ENCODE measurements around the gene JAK3. TPM values are rescaled to one million over a fixed set of nuclear protein-coding genes. Genes with fewer than 3 reads are reported as not detected.
A peak's percentile ranks its signal among the peaks of the same experiment; 100 is the strongest.

JAK3 gene
- total and polyA plus RNA-seq, 2 of the 13 experiments (the other 11 are each of a cell fraction or from before 2014, with no cell fraction given): 3.4 to 18.6 TPM

DNA sequence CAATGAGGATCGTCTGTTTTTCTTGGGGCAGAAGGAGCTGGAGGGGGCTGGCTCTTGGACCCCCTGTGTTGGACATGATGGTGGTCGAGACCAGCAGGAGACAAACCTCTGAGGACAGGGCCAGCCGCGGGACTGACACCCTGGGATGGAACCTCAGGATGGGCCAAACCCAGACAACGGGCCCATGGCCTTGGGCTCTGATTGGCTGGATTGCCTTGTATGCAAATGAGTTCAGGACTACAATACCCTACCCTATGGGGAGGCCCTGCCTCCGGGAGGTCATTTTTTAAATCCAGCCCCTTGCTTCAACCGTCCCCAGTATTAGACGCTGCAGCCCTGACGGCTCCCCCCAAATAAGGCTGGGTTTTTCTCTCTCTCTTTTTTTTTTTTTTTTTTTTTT lies 46.0 kb upstream of the JAK3 start (continued):
- TF ChIP-seq, protein P1, sequence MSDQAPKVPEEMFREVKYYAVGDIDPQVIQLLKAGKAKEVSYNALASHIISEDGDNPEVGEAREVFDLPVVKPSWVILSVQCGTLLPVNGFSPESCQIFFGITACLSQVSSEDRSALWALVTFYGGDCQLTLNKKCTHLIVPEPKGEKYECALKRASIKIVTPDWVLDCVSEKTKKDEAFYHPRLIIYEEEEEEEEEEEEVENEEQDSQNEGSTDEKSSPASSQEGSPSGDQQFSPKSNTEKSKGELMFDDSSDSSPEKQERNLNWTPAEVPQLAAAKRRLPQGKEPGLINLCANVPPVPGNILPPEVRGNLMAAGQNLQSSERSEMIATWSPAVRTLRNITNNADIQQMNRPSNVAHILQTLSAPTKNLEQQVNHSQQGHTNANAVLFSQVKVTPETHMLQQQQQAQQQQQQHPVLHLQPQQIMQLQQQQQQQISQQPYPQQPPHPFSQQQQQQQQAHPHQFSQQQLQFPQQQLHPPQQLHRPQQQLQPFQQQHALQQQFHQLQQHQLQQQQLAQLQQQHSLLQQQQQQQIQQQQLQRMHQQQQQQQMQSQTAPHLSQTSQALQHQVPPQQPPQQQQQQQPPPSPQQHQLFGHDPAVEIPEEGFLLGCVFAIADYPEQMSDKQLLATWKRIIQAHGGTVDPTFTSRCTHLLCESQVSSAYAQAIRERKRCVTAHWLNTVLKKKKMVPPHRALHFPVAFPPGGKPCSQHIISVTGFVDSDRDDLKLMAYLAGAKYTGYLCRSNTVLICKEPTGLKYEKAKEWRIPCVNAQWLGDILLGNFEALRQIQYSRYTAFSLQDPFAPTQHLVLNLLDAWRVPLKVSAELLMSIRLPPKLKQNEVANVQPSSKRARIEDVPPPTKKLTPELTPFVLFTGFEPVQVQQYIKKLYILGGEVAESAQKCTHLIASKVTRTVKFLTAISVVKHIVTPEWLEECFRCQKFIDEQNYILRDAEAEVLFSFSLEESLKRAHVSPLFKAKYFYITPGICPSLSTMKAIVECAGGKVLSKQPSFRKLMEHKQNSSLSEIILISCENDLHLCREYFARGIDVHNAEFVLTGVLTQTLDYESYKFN (CRISPR knock-in tag; conservative IDR thresholded peaks at IDR 0.05): no peak
- TF ChIP-seq GATAD2A (CRISPR knock-in tag; IDR thresholded peaks at IDR 0.05): no peak
- TF ChIP-seq, protein P2, sequence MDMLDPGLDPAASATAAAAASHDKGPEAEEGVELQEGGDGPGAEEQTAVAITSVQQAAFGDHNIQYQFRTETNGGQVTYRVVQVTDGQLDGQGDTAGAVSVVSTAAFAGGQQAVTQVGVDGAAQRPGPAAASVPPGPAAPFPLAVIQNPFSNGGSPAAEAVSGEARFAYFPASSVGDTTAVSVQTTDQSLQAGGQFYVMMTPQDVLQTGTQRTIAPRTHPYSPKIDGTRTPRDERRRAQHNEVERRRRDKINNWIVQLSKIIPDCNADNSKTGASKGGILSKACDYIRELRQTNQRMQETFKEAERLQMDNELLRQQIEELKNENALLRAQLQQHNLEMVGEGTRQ (IDR thresholded peaks at IDR 0.05; ENCODE audit: low read depth, low read length): no peak
- TF ChIP-seq, protein P2 (CRISPR knock-in tag; IDR thresholded peaks at IDR 0.05; ENCODE audit: borderline replicate concordance): no peak

DNA sequence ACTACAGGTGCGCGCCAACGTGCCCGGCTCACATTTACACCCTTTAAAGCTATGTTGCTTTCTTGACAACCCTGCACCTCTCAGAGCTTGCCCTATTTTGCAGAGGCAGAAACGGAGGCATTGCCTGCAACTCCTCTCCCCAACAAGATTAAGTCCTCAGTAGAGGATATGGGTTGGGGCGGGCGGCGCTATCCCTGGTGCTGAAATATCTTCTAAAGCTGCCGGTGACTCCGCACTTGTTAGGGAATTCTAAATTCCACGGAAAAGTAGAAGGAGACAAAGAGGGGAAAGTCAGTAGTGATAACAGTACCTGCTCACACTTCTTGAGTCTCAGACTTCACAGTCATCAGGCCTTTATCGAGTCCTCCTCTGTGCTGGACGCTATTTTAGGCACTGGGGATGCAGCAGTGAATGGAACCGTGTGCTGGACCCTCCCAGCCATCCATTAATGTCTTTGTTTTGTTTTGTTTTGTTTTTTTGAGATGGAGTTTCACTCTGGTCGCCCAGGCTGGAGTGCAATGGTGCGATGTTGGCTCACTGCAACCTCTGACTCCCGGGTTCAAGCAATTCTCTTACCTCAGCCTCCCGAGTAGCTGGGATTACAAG lies 41.9 kb upstream of the JAK3 start:
- 12% methylated on average over 16 of the region's 18 CpGs for WGBS (ENCODE audit: low lambda C conversion rate)
- TF ChIP-seq, protein P3, sequence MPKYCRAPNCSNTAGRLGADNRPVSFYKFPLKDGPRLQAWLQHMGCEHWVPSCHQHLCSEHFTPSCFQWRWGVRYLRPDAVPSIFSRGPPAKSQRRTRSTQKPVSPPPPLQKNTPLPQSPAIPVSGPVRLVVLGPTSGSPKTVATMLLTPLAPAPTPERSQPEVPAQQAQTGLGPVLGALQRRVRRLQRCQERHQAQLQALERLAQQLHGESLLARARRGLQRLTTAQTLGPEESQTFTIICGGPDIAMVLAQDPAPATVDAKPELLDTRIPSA (CRISPR knock-in tag; IDR thresholded peaks at IDR 0.05; ENCODE audit: borderline replicate concordance): no peak
- TF ChIP-seq ISX (CRISPR knock-in tag; conservative IDR thresholded peaks at IDR 0.05): 0 out of 2 replicates have a peak, but pooled peaks have one; percentile 63
- TF ChIP-seq KDM2A (CRISPR knock-in tag; IDR thresholded peaks at IDR 0.05; ENCODE audit: borderline replicate concordance, low read depth): 0 out of 2 replicates have a peak, but pooled peaks have one; percentile 57
- TF ChIP-seq NR2F1 (CRISPR knock-in tag; IDR thresholded peaks at IDR 0.05): 0 out of 4 replicates have a peak, but pooled peaks of 1 of the 2 experiments have one; percentile 24
- TF ChIP-seq SMAD3 (CRISPR knock-in tag; IDR thresholded peaks at IDR 0.05): peak; percentile 77; the same call in 1 of the 2 replicates
- no peak for TF ChIP-seq HNRNPK (IDR thresholded peaks at IDR 0.05; ENCODE audit: low read depth, low read length, poor library complexity, severe bottlenecking)
- TF ChIP-seq, protein P4, sequence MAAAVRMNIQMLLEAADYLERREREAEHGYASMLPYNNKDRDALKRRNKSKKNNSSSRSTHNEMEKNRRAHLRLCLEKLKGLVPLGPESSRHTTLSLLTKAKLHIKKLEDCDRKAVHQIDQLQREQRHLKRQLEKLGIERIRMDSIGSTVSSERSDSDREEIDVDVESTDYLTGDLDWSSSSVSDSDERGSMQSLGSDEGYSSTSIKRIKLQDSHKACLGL (CRISPR knock-in tag; IDR thresholded peaks at IDR 0.05): peak; percentile 45; the same call in 1 of the 2 replicates
- peak; percentile 43; the same call in 1 of the 2 replicates for TF ChIP-seq ZNF644 (CRISPR knock-in tag; IDR thresholded peaks at IDR 0.05; ENCODE audit: low read depth)
- TF ChIP-seq CCAR2 (optimal IDR thresholded peaks at IDR 0.05; ENCODE audit: low read depth, low read length): no peak
- no peak for TF ChIP-seq ZNF652 (CRISPR knock-in tag; IDR thresholded peaks at IDR 0.05; ENCODE audit: borderline replicate concordance, low read depth)

More for the DNA sequence above, 41.9 kb upstream of the JAK3 start:
- Histone ChIP-seq H3K27ac (ENCODE audit: extremely low read length, insufficient read depth, low read length) (no peak overlapping the region), H2AFZ (ENCODE audit: low read length) (no peak overlapping the region), H3K9ac (ENCODE audit: insufficient read depth, low read depth, low read length) (no peak overlapping the region), H3K9me3 (ENCODE audit: low read length) (no peaks in the 10 kb centered on the region), H3K4me2 (ENCODE audit: low read depth, low read length) (no peak overlapping the region), H4K20me1 (ENCODE audit: insufficient read depth, low read length) (no peaks in the 10 kb centered on the region), H3K4me3 (replicated peaks in 1 of 3; ENCODE audit: insufficient read depth in 1 of 3, low read depth in 2 of 3, low read length in 3 of 3) (no peak overlapping the region), H3K79me2 (ENCODE audit: insufficient read depth, low read length) (no peaks in the 10 kb centered on the region), H3K36me3 (replicated peaks in 1 of 2; ENCODE audit: control insufficient read depth in 1 of 2, insufficient read depth in 2 of 2, low read length in 2 of 2) (no peaks in the 10 kb centered on the region), H3K27me3 (ENCODE audit: control insufficient read depth in 1 of 2, insufficient read depth in 2 of 2, low read length in 2 of 2) (peaks cover 0 to 3% of the 10 kb centered on the region in 2 experiments; a peak in 3 of 5 replicates), H3K4me1 (ENCODE audit: insufficient read depth, low read length) (no peaks in the 10 kb centered on the region)
- no peak for FAIRE-seq
- ChIA-PET CTCF (ENCODE audit: low intra/inter-chr PET ratio, low total read pairs) (no interaction called here), POLR2A (interaction anchor here (0.7 kb wide), 1 partner anchor 30 kb away, joined by 3 read pairs; the partner anchor contains the start of gene RPL18A)
- in situ Hi-C loops (cut with HindIII; ENCODE audit: extremely low pct_ligation_motif_present, low pct_unique_long_range_greater_than_20kb): no loop called here
- ATAC-seq: peak; percentile 70
- DNase-seq (ENCODE audit: low spot score): peak; percentile 32
- intact Hi-C loops (cut with micrococcal nuclease; ENCODE audit: unreplicated experiment): no loop called here
- no TSS peak for BruUV-seq (replicated peaks)
